GM19397 (cell line): ENCODE results near the gene CCDC92B.
"Not testable (repeated sequence)": the region's sequence is repeated elsewhere in the genome, so short reads cannot be mapped to it uniquely, and the experiment has no call there.

ENCODE experiments used
- ATAC-seq: cut with Tn5 transposase; IDR thresholded peaks from one replicate; pipeline ENCODE4 v1.9.1; 2021; ENCODE audit warnings: mild to moderate bottlenecking, moderate library complexity; ENCODE audit not compliant: unreplicated experiment

CCDC92B gene

DNA sequence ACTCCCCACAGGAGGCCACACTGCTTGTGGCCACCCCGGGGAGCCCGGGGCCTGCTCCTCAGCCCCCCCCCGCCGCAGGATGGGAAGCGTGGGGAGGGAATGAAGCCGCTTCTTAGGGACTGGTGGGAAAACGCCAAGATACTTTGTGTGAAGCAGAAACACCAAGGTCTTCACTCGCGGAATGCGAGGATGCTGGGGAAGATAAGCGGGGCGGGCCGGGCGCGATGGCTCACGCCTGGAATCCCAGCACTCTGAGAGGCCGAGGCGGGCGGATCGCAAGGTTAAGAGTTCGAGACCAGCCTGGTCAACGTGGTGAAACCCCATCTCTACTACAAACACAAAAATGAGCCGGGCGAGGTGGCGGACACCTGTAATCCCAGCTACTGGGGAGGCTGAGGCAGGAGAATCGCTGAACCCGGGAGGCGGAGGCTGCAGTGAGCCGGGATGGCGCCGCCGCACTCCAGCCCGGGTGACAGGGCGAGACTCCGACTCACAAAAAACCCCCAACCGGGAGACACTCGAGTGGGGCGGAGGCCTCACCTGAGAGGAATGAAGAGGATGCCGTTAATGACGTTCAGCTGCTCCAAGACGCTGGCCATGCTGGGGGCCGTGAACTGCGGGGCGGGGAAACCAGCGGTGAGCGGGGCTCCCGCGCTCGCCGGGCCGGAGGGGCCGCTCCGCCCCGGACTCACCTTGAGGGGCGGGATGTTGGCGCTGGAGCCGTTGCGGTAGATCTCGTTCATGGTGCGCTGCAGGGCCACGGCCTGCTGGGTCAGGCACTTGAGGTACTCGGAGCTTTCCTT lies 58.2 kb downstream of the CCDC92B start:
- no peak for ATAC-seq

DNA sequence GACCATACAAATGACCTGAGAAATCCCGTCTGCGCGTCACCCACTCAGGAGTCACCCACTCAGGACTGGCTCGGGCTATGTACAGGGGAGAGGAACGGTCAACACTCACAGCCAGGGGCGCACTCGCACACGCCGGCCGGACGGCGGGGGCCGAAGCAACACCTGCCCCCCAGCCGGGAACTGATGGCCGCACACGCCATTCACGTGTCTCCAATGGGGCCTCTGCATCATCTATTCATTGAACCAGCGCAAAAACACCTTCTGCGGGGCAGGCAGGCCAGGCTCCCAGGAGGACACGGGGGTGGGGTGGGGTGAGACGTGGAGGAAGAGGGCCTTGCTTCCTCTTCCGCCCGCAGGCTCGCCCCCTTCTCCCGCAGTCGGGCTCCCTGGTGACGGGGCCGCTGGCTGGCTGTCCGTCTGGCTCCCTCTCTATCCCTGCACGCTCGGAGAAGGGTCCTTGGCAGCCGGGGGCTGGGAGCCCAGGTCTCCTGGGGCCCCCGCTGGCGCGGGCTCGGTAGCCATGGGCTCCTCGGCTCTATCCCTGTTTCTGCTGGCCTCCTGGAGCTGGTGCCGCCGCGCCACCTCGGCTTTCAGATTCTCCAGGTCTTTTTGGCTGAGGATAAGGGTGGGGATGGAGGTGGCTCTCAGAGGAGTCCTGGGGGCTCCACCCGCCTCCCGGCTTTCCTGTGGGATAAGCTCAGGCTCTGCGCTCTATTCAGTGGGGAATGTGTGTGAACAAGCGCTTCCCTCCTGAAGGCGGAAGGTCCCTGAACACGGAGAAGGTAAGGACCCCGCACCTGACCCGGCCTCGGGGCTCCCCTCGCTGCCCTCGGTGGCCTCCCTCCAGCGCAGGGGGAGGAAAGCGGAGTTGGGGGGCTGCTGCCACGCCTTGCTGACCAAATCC lies 59.0 kb downstream of the CCDC92B start:
- no peak for ATAC-seq

DNA sequence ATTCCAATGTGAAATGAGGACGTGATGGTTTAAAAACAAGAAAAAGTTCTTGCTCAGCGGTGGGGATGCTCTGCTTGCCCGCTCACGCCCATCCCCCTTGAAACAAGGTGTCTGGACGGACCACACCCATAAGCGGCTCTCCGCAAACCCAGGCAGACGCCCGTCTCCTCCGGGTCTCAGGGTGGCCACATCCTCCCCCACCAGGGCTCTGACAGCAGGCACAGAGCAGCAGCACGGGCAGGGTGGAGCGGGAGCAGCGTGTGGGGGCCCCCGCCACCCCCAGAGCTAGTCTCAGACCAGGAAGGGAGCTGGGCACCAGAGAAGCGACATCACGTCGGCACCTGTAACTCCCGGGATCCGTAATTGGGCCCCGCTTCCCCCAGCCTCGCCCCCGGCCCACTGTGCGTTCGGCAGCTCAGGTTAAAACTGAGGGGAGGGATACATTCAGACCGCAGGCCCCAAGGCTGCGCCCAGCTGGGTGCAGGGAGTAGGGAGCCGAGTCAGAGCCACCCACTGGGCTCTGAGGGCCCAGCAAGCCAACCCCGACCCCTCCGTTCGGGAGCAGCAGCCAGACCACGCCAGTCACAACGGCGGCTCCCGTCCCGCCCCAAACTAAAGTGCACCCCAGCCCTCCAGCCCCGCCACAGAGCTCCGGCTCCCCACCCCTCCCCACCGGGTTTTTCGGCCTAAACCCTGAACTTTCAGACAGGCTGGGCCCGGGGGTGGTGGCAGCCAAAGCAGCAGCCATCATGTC lies 59.9 kb downstream of the CCDC92B start:
- no peak for ATAC-seq

DNA sequence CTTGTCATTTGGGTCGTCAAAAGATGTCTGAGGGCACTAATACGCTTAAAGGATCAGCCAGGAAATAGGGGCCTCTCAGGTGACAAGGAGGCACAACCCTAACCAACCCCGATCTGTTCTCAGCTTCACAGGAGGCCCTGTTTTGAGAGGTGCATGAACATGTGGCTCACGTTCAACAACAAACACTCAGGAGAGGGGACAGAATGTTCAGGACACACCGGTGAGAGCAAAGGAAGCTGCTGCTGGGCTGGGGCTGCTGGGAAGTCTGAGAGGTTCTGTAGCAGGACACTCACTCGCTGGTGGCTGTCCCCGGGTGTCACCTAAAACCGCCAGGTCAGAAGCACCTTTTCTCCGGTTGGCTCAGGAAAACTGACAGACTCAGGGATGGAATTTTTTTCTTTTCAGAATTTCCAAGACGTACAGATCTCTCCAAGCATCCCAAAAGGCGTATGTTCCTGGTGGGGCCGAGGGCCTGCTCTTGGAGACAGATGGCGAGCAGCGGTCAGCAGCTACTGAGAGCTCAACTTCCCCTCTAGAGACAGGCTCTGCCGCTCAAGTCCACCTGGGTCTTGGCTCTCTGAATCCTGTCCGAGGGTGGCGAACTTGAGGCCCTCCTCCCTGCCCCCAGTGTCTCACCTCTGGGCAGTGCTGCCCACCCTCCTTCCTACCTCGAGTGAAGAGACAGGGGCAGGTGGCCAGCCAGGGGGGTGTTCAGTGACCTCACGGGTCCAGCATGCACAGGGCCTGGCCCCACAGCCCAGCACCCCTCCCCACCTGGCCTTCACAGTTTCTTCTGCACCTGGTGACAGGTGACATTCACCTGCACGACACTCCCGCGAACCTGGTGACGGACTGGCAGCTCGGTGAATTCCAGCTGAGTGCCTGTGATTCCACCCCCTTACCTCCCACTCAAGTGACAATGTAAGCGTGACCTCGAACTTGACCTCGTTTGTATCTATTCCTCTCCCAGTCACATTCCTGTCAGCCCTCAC lies 60.8 kb downstream of the CCDC92B start:
- ATAC-seq = no peak

DNA sequence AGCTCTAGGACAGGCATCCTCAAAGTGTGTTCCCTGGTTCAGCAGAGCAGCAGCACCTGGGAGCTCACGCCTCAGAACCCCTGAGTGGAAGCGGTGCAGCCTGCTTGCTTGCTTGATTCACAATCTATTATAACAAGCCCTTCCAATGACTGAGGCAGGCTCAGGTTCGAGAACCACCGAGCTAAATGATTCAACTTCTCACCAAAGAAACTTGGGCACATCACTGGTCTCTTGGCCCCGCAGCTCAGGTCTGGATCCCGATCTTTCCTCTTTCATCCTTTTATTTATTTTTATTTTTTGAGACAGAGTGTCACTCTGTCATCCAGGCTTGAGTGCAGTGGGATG lies 62.4 kb downstream of the CCDC92B start:
- no peak for ATAC-seq

DNA sequence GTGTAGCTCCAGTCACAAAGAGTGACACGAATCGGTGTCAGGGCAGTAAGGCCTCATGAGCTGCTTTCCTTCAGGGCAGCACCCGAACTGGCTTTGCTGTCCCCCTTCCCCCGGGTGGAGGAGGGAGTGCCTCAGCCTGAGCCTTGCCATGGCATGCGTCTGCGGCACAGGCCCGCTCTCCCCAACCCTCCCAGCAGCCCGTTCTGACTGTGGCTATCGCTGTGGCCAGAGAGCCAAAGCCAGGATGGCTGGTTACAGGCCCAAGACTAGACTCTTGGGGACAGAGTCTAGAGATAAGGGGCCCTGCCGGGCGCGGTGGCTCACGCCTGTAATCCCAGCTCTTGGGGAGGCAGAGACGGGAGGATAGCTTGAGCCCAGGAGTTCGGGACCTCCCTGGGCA lies 63.8 kb downstream of the CCDC92B start:
- ATAC-seq = no peak

DNA sequence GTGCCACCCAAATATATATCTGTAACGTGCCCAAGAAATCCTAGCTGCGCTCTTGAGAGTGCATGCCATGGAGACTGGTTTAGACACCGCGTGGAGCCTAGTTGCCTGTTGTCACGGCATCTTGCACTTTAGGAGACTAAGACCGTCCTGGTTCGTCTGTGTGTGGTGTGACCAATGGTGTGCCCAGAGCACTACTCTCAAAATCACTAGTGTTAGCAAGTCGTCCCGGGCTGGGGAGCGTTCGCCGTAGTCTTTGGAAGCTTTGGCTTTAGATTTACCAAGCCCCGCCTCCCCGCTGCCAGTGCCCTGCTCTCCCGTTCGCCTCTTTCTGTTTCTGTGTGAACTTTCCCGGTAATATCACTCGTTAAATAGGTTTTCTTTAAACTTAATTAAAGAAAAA lies 64.9 kb downstream of the CCDC92B start:
- no peak for ATAC-seq

DNA sequence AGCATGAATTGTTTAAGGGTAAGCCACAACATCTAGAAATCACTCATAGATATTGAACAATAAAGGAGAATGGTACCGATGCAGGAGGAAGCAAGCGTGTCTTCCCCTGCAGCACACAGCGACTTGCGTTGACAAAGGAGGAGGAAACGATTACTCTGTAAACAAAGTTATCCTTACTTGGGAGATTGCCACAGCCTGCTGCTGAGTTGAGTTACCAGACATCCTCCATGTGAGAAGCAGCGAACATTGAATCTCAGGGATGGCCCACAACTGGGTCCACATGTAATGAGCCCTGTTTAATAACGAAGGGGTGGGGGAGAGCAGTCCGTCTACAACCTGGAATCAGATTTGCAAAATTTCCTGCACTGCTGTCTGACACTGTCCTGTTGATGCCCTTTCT lies 65.5 kb downstream of the CCDC92B start:
- no peak for ATAC-seq

DNA sequence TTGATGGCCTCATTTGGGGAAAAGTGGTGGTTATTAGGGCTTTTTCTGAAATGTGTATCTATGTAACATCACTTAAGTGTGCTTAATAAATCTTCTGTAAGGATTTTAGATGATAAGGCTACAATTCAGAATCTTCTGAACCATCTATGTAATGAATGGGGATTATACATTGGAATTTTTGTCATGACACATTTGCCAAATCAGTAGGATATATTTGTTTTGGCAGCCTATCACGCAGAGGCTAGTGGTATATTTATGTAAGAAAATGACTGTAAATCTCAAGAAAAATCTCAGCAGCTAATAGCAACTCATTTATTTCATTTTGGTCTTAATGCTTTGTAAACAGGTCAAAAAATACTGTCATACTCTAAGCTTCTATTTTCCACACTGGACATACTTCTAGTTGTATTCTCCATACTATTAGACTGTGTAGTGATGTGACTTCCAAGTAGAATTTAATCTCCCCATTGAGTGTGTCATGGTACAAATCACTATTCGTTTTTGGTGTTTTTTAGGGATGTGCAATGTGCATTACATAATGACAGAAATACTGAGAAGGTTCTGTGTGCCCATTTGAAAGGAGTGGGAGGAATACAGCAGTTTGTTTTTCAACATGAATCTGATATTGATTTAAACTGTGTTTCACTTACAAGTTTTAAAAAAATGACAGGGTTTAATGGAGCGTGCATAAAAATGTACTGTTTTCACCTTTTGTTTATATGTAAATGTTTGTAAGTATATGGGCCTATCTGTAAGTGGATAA lies 67.1 kb downstream of the CCDC92B start:
- ATAC-seq = no peak

DNA sequence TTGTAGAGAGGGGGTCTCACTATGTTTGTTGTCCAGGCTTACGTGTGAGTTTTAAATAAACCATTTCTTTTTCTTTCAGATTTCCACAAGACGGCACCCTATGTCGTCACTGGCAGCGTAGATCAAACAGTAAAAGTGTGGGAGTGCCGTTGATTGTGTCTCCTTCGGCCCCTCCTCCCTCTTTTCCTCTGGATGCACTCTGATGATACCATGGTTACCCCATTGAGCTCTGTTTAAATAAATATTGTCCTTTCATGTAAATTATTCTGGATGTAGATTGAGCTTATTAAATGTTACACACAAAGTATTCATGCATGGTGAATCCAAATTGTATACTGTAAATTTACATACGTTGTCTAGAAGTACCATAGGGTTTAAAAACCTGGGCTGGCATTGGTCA lies 67.8 kb downstream of the CCDC92B start:
- no peak for ATAC-seq

DNA sequence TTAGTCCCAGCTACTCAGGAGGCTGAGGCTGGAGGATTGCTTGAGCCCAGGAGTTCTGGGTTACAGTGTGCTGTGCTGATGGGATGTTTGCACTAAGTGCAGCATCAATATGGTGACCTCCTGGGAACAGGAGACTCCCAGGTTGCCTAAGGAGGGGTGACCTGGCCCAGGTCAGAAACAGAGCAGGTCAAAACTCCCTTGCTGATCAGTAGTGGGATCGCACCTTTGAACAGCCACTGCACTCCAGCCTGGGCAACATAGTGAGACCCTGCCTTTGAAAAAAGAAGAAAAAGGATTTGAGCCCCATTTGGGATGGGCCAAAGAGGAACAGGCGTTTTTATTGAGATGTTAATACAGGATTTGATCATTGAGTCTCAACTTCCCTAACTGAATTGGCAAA lies 68.5 kb downstream of the CCDC92B start:
- no peak for ATAC-seq

DNA sequence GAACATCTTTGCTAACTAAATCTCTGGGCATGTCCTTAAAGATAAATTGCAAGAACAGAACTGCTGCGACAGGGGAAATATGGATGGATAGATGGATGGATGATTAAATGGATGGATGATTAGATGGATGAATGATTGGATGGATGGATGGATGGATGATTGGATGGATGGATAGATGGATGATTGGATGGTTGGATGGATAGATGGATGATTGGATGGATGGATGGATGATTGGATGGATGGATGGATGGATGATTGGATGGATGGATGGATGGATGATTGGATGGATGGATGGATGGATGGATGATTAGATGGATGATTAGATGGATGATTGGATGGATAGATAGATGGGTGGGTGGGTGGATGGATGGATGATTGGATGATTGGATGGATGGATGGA lies 70.2 kb downstream of the CCDC92B start:
- ATAC-seq = not testable (repeated sequence)
